NCI-H146 treated with DMSO at 0.1 percent for 48 hours (cell line): Measurements from ENCODE around the gene CEP85L.

Source experiments
- DNase-seq: peaks from one replicate; lab custom pipeline; 2025; ENCODE audit not compliant: unreplicated experiment; lab: John Stamatoyannopoulos, UW

The CEP85L gene

GRCh38 chr6:118546164-118546879, 105.1 kb downstream of the CEP85L start:
- DNase-seq = no peak

- no peak for DNase-seq
Observed at GRCh38 chr6:118544105-118544504, 107.3 kb downstream of the CEP85L start.

- DNase-seq = no peak
Observed at GRCh38 chr6:118542184-118542952, 109.0 kb downstream of the CEP85L start.

- DNase-seq = no peak
Observed at GRCh38 chr6:118537574-118537973, 113.8 kb downstream of the CEP85L start.

- DNase-seq = no peak
Observed at GRCh38 chr6:118536478-118536877, 114.9 kb downstream of the CEP85L start.

GRCh38 chr6:118535176-118535844, 116.1 kb downstream of the CEP85L start:
- no peak for DNase-seq

- DNase-seq = no peak
Observed at GRCh38 chr6:118530942-118531341, 120.4 kb downstream of the CEP85L start.

GRCh38 chr6:118529756-118530155, 121.6 kb downstream of the CEP85L start:
- no peak for DNase-seq

- no peak for DNase-seq
Observed at GRCh38 chr6:118528129-118528528, 123.3 kb downstream of the CEP85L start.

GRCh38 chr6:118525913-118526780, 125.2 kb downstream of the CEP85L start:
- DNase-seq = no peak

GRCh38 chr6:118524686-118525085, 126.7 kb downstream of the CEP85L start:
- no peak for DNase-seq

- no peak for DNase-seq
Observed at GRCh38 chr6:118523216-118523615, 128.2 kb downstream of the CEP85L start.

GRCh38 chr6:118522422-118522821, 129.0 kb downstream of the CEP85L start:
- no peak for DNase-seq

- no peak for DNase-seq
Observed at GRCh38 chr6:118514689-118515088, 136.7 kb downstream of the CEP85L start.

- no peak for DNase-seq
Observed at GRCh38 chr6:118511930-118512715, 139.3 kb downstream of the CEP85L start.

GRCh38 chr6:118509009-118509617, 142.3 kb downstream of the CEP85L start:
- DNase-seq = no peak

GRCh38 chr6:118507636-118508035, 143.8 kb downstream of the CEP85L start:
- DNase-seq = no peak

- DNase-seq = no peak
Observed at GRCh38 chr6:118506071-118506638, 145.2 kb downstream of the CEP85L start.

GRCh38 chr6:118505656-118506055, 145.7 kb downstream of the CEP85L start:
- DNase-seq = no peak
